ENCODE data around the gene RALB.

Gene RALB

DNA sequence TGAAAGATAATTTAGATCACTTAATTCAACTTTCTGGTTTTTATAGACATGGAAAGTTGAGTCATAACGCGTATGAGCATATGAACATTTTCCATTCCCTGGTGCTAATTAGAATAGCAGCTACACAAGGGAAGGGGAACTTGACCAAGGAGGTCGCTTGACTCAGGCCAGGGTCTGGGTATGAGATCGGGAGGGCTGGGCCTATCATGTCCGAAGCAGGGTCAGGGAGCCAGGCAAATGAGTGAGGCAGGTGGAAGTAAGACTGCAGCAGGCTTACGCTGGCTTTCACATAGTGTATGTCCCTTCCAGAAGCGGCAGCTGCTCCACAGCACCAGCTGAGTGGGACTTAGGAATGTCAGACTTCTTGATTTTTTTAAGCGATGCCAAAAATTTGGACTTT, 14.7 kb downstream of the RALB start:
- CTCF ChIA-PET, result interaction anchor here (0.7 kb wide), 1 partner anchor 46 kb away, joined by 3 read pairs; no protein-coding TSS in a partner anchor
- no peak for DNase-seq (ENCODE audit: low spot score)
- POLR2A ChIA-PET (ENCODE audit: low non-redundant PET), result no interaction called here
- H3K27ac ChIP-seq, result no peak overlapping the region
- TF ChIP-seq, protein P1, sequence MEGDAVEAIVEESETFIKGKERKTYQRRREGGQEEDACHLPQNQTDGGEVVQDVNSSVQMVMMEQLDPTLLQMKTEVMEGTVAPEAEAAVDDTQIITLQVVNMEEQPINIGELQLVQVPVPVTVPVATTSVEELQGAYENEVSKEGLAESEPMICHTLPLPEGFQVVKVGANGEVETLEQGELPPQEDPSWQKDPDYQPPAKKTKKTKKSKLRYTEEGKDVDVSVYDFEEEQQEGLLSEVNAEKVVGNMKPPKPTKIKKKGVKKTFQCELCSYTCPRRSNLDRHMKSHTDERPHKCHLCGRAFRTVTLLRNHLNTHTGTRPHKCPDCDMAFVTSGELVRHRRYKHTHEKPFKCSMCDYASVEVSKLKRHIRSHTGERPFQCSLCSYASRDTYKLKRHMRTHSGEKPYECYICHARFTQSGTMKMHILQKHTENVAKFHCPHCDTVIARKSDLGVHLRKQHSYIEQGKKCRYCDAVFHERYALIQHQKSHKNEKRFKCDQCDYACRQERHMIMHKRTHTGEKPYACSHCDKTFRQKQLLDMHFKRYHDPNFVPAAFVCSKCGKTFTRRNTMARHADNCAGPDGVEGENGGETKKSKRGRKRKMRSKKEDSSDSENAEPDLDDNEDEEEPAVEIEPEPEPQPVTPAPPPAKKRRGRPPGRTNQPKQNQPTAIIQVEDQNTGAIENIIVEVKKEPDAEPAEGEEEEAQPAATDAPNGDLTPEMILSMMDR (conservative IDR thresholded peaks at IDR 0.05; ENCODE audit: low read depth), result no peak

DNA sequence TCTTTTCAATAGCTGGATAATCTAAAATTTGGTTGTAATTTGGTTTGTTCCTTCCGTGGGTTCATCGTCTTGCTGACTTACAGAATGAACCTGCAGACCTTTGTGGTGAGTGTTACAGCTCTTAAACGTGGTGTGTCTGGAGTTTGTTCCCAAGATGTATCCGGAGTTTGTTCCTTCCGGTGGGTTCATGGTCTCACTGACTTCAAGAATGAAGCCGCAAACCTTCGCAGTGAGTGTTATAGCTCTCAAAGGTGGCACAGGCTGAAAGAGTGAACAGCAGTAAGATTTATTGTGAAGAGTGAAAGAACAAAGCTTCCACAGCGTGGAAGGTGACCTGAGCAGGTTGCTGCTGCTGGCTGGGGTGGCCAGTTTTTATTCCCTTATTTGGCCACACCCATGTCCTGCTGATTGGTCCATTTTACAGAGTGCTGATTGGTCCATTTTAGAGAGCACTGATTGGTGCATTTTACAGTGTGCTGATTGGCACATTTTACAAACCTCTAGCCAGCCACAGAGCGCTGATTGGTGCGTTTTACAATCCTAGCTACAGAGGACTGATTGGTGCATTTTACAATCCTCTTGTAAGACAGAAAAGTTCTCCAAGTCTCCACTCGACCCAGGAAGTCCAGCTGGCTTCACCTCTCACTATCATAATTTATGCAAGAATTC, 16.6 kb downstream of the RALB start:
- ChIA-PET CTCF (no interaction called here), POLR2A (ENCODE audit: low non-redundant PET) (no interaction called here)
- TF ChIP-seq, protein P1 (conservative IDR thresholded peaks at IDR 0.05; ENCODE audit: low read depth), result no peak
- H3K27ac ChIP-seq, result no peak overlapping the region
- no peak for DNase-seq (ENCODE audit: low spot score)

DNA sequence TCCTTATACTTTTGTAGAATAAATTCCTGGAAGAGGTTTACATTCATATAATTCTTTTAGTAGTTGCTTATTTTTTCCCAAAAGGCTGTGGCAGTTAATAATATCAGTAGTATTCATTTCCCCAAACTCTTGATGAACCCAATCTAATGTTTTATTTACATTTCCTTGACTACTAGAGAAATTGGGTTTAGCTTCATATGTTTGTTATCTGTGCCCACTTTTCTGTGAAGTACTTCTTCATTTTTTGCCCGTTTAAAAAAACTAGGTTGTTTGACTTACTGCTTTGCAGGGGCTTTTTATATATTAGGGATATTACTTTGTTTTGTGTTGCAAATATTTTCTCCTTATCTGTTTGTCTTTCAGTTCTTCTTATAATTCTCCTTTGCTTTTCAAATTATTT, 17.2 kb downstream of the RALB start:
- TF ChIP-seq, protein P1 (conservative IDR thresholded peaks at IDR 0.05; ENCODE audit: low read depth), result no peak
- ChIA-PET POLR2A (ENCODE audit: low non-redundant PET) (no interaction called here), CTCF (no interaction called here)
- H3K27ac ChIP-seq, result no peak overlapping the region
- DNase-seq (ENCODE audit: low spot score), result no peak

DNA sequence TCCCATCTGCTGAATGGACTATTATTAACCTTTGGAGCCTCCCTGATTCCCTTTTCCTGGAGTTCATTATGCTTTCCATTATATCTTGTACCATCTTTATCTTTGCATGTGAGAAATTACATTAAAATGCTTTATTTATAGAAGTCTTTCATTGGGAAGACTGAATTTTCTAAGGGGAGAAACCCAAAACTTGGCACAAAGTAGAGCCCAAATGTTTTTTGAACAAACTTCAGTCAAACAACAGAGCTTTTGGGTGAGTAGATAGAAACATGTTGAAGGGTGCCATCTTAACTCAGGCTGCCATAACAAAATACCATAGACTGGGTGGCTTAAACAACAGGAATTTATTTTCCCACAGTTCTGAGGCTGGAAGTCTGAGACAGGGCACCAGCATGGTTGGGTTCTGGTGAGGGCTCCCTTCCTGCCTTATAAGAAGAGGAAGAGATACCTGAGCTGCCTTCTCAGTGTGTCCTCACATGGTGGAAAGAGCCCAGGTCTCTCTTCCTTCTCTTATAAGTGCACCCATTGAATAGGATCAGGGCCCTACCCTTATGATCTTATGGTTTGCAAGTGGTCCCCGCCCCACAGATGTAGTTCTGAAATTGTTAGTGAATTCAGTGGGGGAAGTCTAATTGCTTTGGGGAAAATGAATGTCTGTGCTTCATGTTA, 19.2 kb downstream of the RALB start:
- TF ChIP-seq, protein P1 (conservative IDR thresholded peaks at IDR 0.05; ENCODE audit: low read depth), result no peak
- CTCF ChIA-PET, result no interaction called here
- no peak overlapping the region for H3K27ac ChIP-seq
- POLR2A ChIA-PET (ENCODE audit: low non-redundant PET), result no interaction called here
- DNase-seq (ENCODE audit: low spot score), result no peak

DNA sequence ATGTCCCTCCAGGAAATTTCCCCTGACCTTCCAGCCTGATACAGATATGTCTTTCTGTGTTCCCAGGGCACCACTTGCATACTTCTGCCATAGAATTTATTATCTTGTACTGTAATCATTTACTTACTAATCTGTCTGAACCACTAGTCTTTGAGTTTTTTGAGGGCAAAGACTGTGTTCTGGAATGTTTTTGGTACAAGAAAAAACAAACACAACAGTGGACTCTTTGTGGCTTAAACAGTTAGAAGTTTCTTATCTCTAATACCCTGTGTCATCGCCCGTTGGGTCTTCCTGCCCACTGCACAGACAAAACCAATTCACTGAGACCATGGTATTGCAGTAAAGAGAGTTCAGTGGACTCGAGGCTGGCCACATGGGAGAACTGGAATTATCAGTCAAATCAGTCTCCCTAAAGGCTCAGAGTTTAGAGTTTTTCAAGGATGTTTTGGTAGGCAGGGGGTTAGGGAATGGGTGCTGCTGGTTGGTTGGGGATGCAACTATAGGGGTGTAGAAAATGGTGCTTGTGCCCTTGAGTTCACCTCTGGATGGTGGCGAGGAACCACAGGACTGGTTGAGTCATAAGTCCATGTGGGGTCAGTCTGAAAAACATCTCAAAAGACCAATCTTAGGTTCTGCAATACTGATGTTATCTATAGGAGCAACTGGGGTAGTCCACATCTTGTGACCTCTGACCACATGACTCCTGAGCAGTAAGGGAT, 20.3 kb downstream of the RALB start:
- DNase-seq (ENCODE audit: low spot score), result no peak
- ChIA-PET CTCF (no interaction called here), POLR2A (ENCODE audit: low non-redundant PET) (no interaction called here)
- TF ChIP-seq, protein P1 (conservative IDR thresholded peaks at IDR 0.05; ENCODE audit: low read depth), result no peak
- no peak overlapping the region for H3K27ac ChIP-seq

DNA sequence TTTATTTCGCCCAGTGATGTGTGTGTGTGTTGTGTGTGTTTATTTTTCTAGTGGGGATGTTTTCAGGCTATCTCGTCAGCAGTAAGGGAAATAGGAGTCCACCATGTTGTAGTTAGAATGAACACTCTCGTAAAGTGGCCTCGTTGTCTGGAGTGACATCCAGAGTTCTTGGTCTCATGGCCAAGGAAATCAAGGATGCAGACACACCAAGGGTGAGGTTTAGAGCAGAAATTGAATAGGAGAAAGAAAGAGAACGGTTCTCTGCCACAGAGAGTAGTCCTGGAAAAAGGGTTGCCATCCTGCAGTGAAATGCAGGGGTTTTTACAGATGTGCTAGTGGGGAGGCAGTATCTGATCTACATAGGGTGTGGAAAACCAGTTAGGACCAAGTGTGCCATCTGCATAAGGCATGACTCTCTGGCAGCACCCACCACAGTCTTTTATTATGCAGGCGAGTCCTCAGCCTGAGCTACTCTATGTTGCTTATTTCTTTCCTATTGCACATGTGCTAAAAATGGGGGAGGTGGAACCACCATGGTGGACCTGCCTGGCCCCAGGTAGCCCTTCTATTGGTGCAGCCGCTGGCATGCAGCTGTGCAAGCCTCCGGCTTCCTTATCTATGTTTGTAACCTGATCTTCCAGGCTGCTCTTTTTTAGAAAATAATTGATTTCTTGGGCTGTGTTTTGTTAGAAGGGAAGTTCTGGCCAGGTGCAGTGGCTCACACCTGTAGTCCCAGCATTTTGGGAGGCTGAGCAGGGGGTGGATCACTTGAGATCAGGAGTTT, 23.2 kb downstream of the RALB start:
- ChIA-PET POLR2A (ENCODE audit: low non-redundant PET) (no interaction called here), CTCF (interaction anchor here (0.7 kb wide), 1 partner anchor 1221 kb away, joined by 3 read pairs; no protein-coding TSS in a partner anchor)
- no peak for DNase-seq (ENCODE audit: low spot score)
- TF ChIP-seq, protein P1 (conservative IDR thresholded peaks at IDR 0.05; ENCODE audit: low read depth), result no peak
- H3K27ac ChIP-seq, result no peak overlapping the region

All from RWPE1 (cell line).